ENCODE data around the gene DAP. TPM values are rescaled to one million over a fixed set of nuclear protein-coding genes. Genes with fewer than 3 reads are reported as not detected.

DAP gene
- total RNA-seq, 1 experiment from 2014 or later = 47.2 TPM

DNA sequence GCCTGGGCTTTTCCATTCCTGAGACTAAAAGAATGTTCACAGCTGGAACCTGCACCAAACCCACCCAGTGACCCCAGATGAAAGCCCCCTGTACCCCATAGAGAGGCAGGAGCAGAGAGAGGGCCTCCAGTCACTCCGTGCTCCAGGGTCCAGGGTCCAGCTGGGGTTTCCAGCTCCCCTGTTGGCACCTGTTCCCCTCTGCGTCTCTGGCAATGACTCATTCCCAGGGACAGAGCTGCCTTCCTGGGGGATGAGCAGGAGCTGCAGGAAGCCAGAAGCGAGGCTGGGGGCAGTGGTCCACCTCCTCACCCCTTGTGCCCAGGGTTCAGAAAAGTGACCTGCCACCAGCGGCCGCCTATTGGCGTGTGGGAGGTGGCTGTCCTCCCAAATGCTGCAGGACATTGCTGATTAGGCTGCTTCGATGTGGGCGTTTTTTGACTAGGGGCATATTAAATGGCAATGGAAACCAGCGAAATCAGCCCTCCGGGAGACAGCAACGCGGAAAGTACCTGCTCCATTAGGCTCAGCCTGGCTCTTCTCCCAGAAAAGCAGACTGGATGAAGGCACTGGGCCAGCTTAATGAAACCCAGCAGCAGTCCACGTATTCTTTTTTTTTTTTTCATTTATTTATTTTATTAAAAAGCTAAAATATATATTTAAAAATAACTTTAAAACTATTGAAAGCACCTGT is 97.4 kb downstream of the DAP start:
- Mint-ChIP-seq H3K4me1 (peaks cover 13 to 25% of the 10 kb centered on the region in 2 experiments), H3K27me3 (ENCODE audit: low read depth) (no peaks in the 10 kb centered on the region; the same call in 1 of the 2 replicates), H3K9me3 (no peaks in the 10 kb centered on the region), H3K27ac (no peak overlapping the region), H3K4me3 (no peak overlapping the region), H3K36me3 (ENCODE audit: insufficient read depth in 1 of 3, low read depth in 3 of 3) (no peaks in the 10 kb centered on the region)
- Histone ChIP-seq H2BK120ac (ENCODE audit: low read depth, low read length, poor library complexity, severe bottlenecking) (no peak overlapping the region), H3T11ph (ENCODE audit: low read length) (no peak overlapping the region), H3K79me2 (ENCODE audit: insufficient read depth, low read length) (no peaks in the 10 kb centered on the region), H3K4me2 (ENCODE audit: insufficient read depth, insufficient read length, low read length) (no peak overlapping the region), H2BK15ac (ENCODE audit: low read depth, low read length) (no peak overlapping the region), H3K14ac (ENCODE audit: insufficient read depth, low read length) (peak overlapping the region; percentile 43; the same call in 1 of the 2 replicates), H3K9ac (ENCODE audit: extremely low read depth, insufficient read length, low read length) (no peak overlapping the region), H3K27me3 (ENCODE audit: insufficient read depth, low read length) (no peaks in the 10 kb centered on the region), H4K8ac (replicated peaks; ENCODE audit: insufficient read length, low read depth, low read length) (no peak overlapping the region), H2BK12ac (ENCODE audit: insufficient read length, low read depth, low read length) (no peak overlapping the region), H3K23me2 (ENCODE audit: insufficient read length, low read depth, low read length, poor library complexity, severe bottlenecking) (no peaks in the 10 kb centered on the region), H3K23ac (ENCODE audit: insufficient read length, low read depth, low read length) (no peak overlapping the region), H3K56ac (ENCODE audit: insufficient read length, low read depth, low read length) (no peak overlapping the region), H3K27ac (ENCODE audit: insufficient read length, low read depth, low read length) (no peak overlapping the region), H2AK5ac (ENCODE audit: insufficient read length, low read length) (no peak overlapping the region), H3K79me1 (ENCODE audit: insufficient read depth, low read depth, low read length, poor library complexity, severe bottlenecking) (no peaks in the 10 kb centered on the region), H3K4ac (ENCODE audit: low read depth, low read length) (no peak overlapping the region), H2BK20ac (ENCODE audit: low read depth, low read length, poor library complexity, severe bottlenecking) (no peak overlapping the region), H2BK5ac (ENCODE audit: insufficient read length, low read length) (no peak overlapping the region), H4K5ac (ENCODE audit: insufficient read length, low read depth, low read length) (no peak overlapping the region), H4K20me1 (ENCODE audit: control insufficient read depth, insufficient read depth, insufficient read length) (no peaks in the 10 kb centered on the region), H3K18ac (ENCODE audit: insufficient read length, low read depth, low read length) (no peak overlapping the region), H3K4me1 (ENCODE audit: insufficient read depth, low read length) (no peaks in the 10 kb centered on the region; the same call in 1 of the 2 replicates), H2AFZ (ENCODE audit: low read length) (no peak overlapping the region), H3K9me3 (ENCODE audit: control insufficient read depth, low read depth, low read length) (no peaks in the 10 kb centered on the region), H4K91ac (ENCODE audit: insufficient read length, low read depth, low read length) (no peak overlapping the region)
- TF ChIP-seq CTCF (conservative IDR thresholded peaks at IDR 0.05) = no peak
- WGBS (ENCODE audit: extremely low coverage, insufficient read length, low lambda C conversion rate) = no CpG with 5 or more reads among the region's 13 CpGs
- DNase-seq = no peak

Measured in H9 (cell line).